WTC11 (cell line): Measurements from ENCODE around the gene CGGBP1.

ENCODE experiments used
- FOXJ3 ChIP-seq: sonication (generic); formaldehyde crosslinking; IDR thresholded peaks from 2 replicates; pipeline ENCODE4 v1.9.0; 2021; ENCODE audit warnings: missing genetic modification reagents, mild to moderate bottlenecking, borderline replicate concordance
- FOXP4 ChIP-seq: sonication (generic); formaldehyde crosslinking; IDR thresholded peaks from 2 replicates; pipeline ENCODE4 v1.8.0; 2022; ENCODE audit warnings: mild to moderate bottlenecking, missing genetic modification reagents
- JUN ChIP-seq: sonication (generic); formaldehyde crosslinking; IDR thresholded peaks from 2 replicates; pipeline ENCODE4 v1.8.0; 2023; ENCODE audit warnings: mild to moderate bottlenecking, missing genetic modification reagents
- SP1 ChIP-seq: sonication (generic); formaldehyde crosslinking; conservative IDR thresholded peaks from 2 replicates; pipeline ENCODE4 v1.8.1; 2022; ENCODE audit warnings: missing genetic modification reagents
- TF ChIP-seq, protein P1 (sequence below): fragments of 200-600 bp; IDR thresholded peaks from 2 replicates; pipeline ENCODE4 v1.8.0; 2022; ENCODE audit warnings: antibody characterized with exemption
- TF ChIP-seq, protein P2 (sequence below): fragments of 250-450 bp; sonication (Bioruptor Pico); IDR thresholded peaks from 2 replicates; pipeline ENCODE4 v1.9.0; 2021; ENCODE audit warnings: moderate library complexity, mild to moderate bottlenecking, inconsistent platforms, borderline replicate concordance

DNA sequence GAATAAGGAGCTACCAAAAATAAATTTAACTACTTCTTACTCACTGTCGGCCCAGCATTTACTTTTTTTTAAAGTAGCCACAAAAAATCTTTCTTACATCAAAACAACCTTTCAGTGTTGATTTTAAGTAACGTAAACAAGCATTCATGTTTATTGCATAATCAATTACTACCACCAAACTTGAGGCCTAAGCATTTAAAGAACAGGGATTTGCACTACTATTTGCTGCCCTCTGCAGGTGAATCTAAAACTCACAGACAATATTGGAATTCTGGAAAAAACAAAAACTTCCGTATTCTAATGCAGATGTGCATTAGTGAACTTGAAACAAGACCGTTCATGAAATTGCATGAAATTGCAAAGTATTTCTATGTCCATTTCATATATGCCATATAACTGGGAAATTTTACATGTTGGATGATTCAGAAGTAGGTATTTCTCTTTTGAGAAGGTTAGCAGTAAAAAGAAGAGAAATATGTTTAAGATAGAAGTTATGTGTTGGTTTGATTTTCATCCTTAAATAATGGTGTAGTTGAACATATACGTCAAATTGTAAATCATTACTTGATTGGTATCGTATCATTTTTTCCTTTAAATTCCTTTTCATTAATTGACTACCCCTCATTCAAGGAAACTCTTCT is 55.6 kb downstream of the CGGBP1 start:
- TF ChIP-seq JUN (CRISPR knock-in tag) (no peak), SP1 (CRISPR knock-in tag) (no peak), FOXP4 (CRISPR knock-in tag) (no peak), FOXJ3 (CRISPR knock-in tag) (no peak)
- TF ChIP-seq, protein P1, sequence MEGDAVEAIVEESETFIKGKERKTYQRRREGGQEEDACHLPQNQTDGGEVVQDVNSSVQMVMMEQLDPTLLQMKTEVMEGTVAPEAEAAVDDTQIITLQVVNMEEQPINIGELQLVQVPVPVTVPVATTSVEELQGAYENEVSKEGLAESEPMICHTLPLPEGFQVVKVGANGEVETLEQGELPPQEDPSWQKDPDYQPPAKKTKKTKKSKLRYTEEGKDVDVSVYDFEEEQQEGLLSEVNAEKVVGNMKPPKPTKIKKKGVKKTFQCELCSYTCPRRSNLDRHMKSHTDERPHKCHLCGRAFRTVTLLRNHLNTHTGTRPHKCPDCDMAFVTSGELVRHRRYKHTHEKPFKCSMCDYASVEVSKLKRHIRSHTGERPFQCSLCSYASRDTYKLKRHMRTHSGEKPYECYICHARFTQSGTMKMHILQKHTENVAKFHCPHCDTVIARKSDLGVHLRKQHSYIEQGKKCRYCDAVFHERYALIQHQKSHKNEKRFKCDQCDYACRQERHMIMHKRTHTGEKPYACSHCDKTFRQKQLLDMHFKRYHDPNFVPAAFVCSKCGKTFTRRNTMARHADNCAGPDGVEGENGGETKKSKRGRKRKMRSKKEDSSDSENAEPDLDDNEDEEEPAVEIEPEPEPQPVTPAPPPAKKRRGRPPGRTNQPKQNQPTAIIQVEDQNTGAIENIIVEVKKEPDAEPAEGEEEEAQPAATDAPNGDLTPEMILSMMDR, result peak; percentile 56
- TF ChIP-seq, protein P2, sequence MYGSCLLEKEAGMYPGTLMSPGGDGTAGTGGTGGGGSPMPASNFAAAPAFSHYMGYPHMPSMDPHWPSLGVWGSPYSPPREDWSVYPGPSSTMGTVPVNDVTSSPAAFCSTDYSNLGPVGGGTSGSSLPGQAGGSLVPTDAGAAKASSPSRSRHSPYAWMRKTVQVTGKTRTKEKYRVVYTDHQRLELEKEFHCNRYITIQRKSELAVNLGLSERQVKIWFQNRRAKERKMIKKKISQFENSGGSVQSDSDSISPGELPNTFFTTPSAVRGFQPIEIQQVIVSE (CRISPR knock-in tag), result no peak
